Colonic mucosa (tissue), 4 donors: ENCODE results near the gene PDZRN3. TPM values are rescaled to one million over a fixed set of nuclear protein-coding genes. Genes with fewer than 3 reads are reported as not detected.

Source experiments
- DNase-seq: peaks from one replicate; pipeline ENCODE4 v3.0.0-alpha.2; 2020
- H3K27ac ChIP-seq: fragments of 200-600 bp; one replicate; pipeline ENCODE4 v1.8.0; 2021
- H3K27me3 ChIP-seq: fragments of 200-600 bp; one replicate; pipeline ENCODE4 v1.8.0; 2021
- H3K36me3 ChIP-seq: fragments of 200-600 bp; one replicate; pipeline ENCODE4 v1.8.0; 2021
- H3K4me1 ChIP-seq: fragments of 200-600 bp; one replicate; pipeline ENCODE4 v1.8.0; 2021; ENCODE audit warnings: mild to moderate bottlenecking
- H3K4me3 ChIP-seq: fragments of 200-600 bp; one replicate; pipeline ENCODE4 v1.8.0; 2021
- H3K9ac ChIP-seq, 2 donors: one replicate each; pipeline ENCODE4 v1.7.0; 2013; ENCODE audit warnings: control low read depth in 2 of 2, low read depth in 2 of 2, low read length in 2 of 2
- H3K9me3 ChIP-seq: fragments of 200-600 bp; one replicate; pipeline ENCODE4 v1.8.0; 2021
- CTCF ChIP-seq: fragments of 200-600 bp; IDR thresholded peaks from one replicate; pipeline ENCODE4 v1.8.0; 2022; ENCODE audit warnings: antibody characterized with exemption, mild to moderate bottlenecking
- intact Hi-C: fragments of 100-400 bp; cut with DNase I; formaldehyde crosslinking; loops from one replicate; pipeline ENCODE4 v1.14.1; 2022
- total RNA-seq, 2 donors: library from RNA; stranded (reverse); fragmentation: NEBNext Ultra II Directional in 1 of 2; extraction: Animal tissue kit (Norgen Biotek cat#: 25700) in 1 of 2; gene quantifications; one replicate each; pipeline ENCODE4 v1.2.1, GENCODE V29; 2021
- donor health status: healthy.
- donor health status: DM: no; HTN: no; CAD: no.
- donor health status: DM: no; HTN: no; CAD: no.

PDZRN3 gene
- total RNA-seq, 2 donors from 2014 or later = 13.6 to 19.1 TPM

- H3K9me3 ChIP-seq = no peaks in the 10 kb centered on the region
- TF ChIP-seq CTCF = no peak
- no peaks in the 10 kb centered on the region for H3K27me3 ChIP-seq
- no peaks in the 10 kb centered on the region for H3K4me1 ChIP-seq
- H3K4me3 ChIP-seq = no peak overlapping the region
- no peak overlapping the region for H3K27ac ChIP-seq
- H3K9ac ChIP-seq = no peak overlapping the region
- no peaks in the 10 kb centered on the region for H3K36me3 ChIP-seq
- intact Hi-C loops = no loop called here
- DNase-seq = no peak
These were observed 16.1 kb downstream of the PDZRN3 start for GRCh38 chr3:73608456-73609314.

GRCh38 chr3:73605861-73606260 is 18.9 kb downstream of the PDZRN3 start:
- no peak for DNase-seq
- Histone ChIP-seq H3K27me3 (no peaks in the 10 kb centered on the region), H3K9me3 (no peaks in the 10 kb centered on the region), H3K9ac (no peak overlapping the region), H3K36me3 (no peaks in the 10 kb centered on the region), H3K4me3 (no peak overlapping the region), H3K27ac (no peak overlapping the region), H3K4me1 (no peaks in the 10 kb centered on the region)
- TF ChIP-seq CTCF = no peak
- intact Hi-C loops = no loop called here

- Histone ChIP-seq H3K4me1 (no peaks in the 10 kb centered on the region), H3K36me3 (no peaks in the 10 kb centered on the region), H3K27ac (no peak overlapping the region), H3K9me3 (no peaks in the 10 kb centered on the region), H3K4me3 (no peak overlapping the region), H3K27me3 (no peaks in the 10 kb centered on the region), H3K9ac (no peak overlapping the region)
- no peak for TF ChIP-seq CTCF
- intact Hi-C loops = no loop called here
- no peak for DNase-seq
These were observed 19.3 kb downstream of the PDZRN3 start for GRCh38 chr3:73605412-73605811.

GRCh38 chr3:73604451-73604850 is 20.3 kb downstream of the PDZRN3 start:
- DNase-seq = no peak
- H3K27ac ChIP-seq = peak overlapping the region; percentile 9
- H3K36me3 ChIP-seq = no peaks in the 10 kb centered on the region
- intact Hi-C loops = no loop called here
- H3K9ac ChIP-seq = no peak overlapping the region
- no peaks in the 10 kb centered on the region for H3K4me1 ChIP-seq
- H3K4me3 ChIP-seq = no peak overlapping the region
- H3K9me3 ChIP-seq = no peaks in the 10 kb centered on the region
- TF ChIP-seq CTCF = no peak
- no peaks in the 10 kb centered on the region for H3K27me3 ChIP-seq

GRCh38 chr3:73603762-73604171 is 21.0 kb downstream of the PDZRN3 start:
- no peak for DNase-seq
- no peaks in the 10 kb centered on the region for H3K27me3 ChIP-seq
- H3K4me3 ChIP-seq = no peak overlapping the region
- H3K36me3 ChIP-seq = no peaks in the 10 kb centered on the region
- H3K9ac ChIP-seq = no peak overlapping the region
- peak overlapping the region; percentile 9 for H3K27ac ChIP-seq
- no peaks in the 10 kb centered on the region for H3K9me3 ChIP-seq
- H3K4me1 ChIP-seq = no peaks in the 10 kb centered on the region
- no peak for TF ChIP-seq CTCF
- intact Hi-C loops = no loop called here
